ENCODE results near the gene LRRC27. TPM values are rescaled to one million over a fixed set of nuclear protein-coding genes. Genes with fewer than 3 reads are reported as not detected.

LRRC27 gene
- total RNA-seq, 2 experiments from 2014 or later = 3.3 to 3.9 TPM

DNA sequence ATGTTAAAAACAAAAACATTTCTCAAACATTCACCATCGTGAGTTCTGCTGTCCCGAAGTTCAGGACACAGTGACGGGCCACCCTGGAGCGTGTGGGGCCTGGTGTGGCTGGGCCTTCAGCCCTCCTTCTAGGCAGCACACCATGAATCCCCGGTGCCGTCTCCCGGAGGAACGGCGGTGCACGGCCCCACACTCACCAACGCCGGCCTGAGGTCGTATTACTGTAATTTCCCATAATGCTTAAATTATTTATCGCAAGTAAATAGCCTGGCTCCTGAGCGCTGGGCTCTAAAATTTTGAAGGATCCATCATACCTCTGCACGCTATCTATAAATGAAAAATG, 25.7 kb upstream of the LRRC27 start:
- H3K36me3 Mint-ChIP-seq (ENCODE audit: low read depth) = no peaks in the 10 kb centered on the region
- POLR2A ChIA-PET = no interaction called here
- peaks cover 10% of the 10 kb centered on the region for H3K4me1 Mint-ChIP-seq
- no peaks in the 10 kb centered on the region for H3K9me3 Mint-ChIP-seq
- peak overlapping the region; percentile 8 for H3K4me3 Mint-ChIP-seq
- H3K27ac Mint-ChIP-seq = no peak overlapping the region
- no peak for DNase-seq
- CTCF ChIA-PET = no interaction called here
- peaks cover 33% of the 10 kb centered on the region for H3K27me3 Mint-ChIP-seq

- Mint-ChIP-seq H3K36me3 (ENCODE audit: low read depth) (no peaks in the 10 kb centered on the region), H3K4me3 (peak overlapping the region; percentile 74), H3K9me3 (no peaks in the 10 kb centered on the region), H3K4me1 (peaks cover 10% of the 10 kb centered on the region), H3K27ac (no peak overlapping the region), H3K27me3 (peaks cover 33% of the 10 kb centered on the region)
- ChIA-PET CTCF (interaction anchor here (0.6 kb wide), 1 partner anchor 46 kb away, joined by 3 read pairs; no protein-coding TSS in a partner anchor), POLR2A (interaction anchor here (1.0 kb wide), 1 partner anchor 25 kb away, joined by 3 read pairs; the partner anchor contains the start of gene LRRC27)
- DNase-seq = peak; percentile 41
Measured at GRCh38 chr10:132306864-132307751, 24.9 kb upstream of the LRRC27 start.

GRCh38 chr10:132307823-132308586, 24.0 kb upstream of the LRRC27 start, which contains the start of gene STK32C:
Gene STK32C, minus strand, starts transcription at chr10:132307950. Its CDS starts 117 bp downstream, at chr10:132307833.
- H3K9me3 Mint-ChIP-seq = no peaks in the 10 kb centered on the region
- CTCF ChIA-PET = interaction anchor here (0.6 kb wide), 1 partner anchor 45 kb away, joined by 3 read pairs; no protein-coding TSS in a partner anchor

GRCh38 chr10:132308587-132309470, 23.2 kb upstream of the LRRC27 start:
- no peak for DNase-seq
- H3K27me3 Mint-ChIP-seq = peaks cover 35% of the 10 kb centered on the region
- H3K27ac Mint-ChIP-seq = no peak overlapping the region
- no peaks in the 10 kb centered on the region for H3K36me3 Mint-ChIP-seq (ENCODE audit: low read depth)
- H3K9me3 Mint-ChIP-seq = no peaks in the 10 kb centered on the region
- peak overlapping the region; percentile 62 for H3K4me3 Mint-ChIP-seq
- CTCF ChIA-PET = no interaction called here
- H3K4me1 Mint-ChIP-seq = peaks cover 10% of the 10 kb centered on the region
- POLR2A ChIA-PET = no interaction called here

More at GRCh38 chr10:132307823-132308586, 24.0 kb upstream of the LRRC27 start, which contains the start of gene STK32C:
- POLR2A ChIA-PET = interaction anchor here (1.0 kb wide), 1 partner anchor 24 kb away, joined by 3 read pairs; the partner anchor contains the start of gene LRRC27
- Mint-ChIP-seq H3K4me1 (peaks cover 10% of the 10 kb centered on the region), H3K27ac (no peak within 1 kb of the TSS), H3K36me3 (ENCODE audit: low read depth) (no peaks in the 10 kb centered on the region), H3K4me3 (peak within 1 kb of the TSS; percentile 75), H3K27me3 (peaks cover 33% of the 10 kb centered on the region)
- DNase-seq = peak; percentile 91

DNA sequence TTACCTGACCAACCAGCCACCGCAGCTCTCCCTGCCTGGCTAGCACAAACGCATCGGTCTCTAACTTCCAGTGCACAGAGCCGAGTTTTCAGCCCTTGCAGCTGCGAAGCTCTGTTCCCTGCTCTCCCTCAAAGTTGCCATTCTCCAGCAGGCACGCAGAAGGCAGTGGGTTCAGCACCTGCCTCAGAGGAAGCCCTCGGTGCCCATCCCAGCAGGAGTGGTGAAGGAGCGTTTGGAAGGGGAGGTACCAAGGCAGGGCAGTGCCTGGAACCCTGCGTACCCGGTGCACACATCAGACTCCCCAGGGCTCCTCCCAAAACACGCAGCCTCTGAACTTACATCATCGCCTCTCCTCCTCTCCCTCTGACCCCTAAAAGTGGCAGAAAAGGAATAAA, 22.5 kb upstream of the LRRC27 start:
- H3K36me3 Mint-ChIP-seq (ENCODE audit: low read depth) = no peaks in the 10 kb centered on the region
- no peak overlapping the region for H3K27ac Mint-ChIP-seq
- CTCF ChIA-PET = no interaction called here
- no peak overlapping the region for H3K4me3 Mint-ChIP-seq
- H3K4me1 Mint-ChIP-seq = peaks cover 10% of the 10 kb centered on the region
- POLR2A ChIA-PET = interaction anchor here (1.4 kb wide), 1 partner anchor 11 kb away, joined by 3 read pairs; no protein-coding TSS in a partner anchor
- peaks cover 2% of the 10 kb centered on the region for H3K9me3 Mint-ChIP-seq
- peaks cover 37% of the 10 kb centered on the region for H3K27me3 Mint-ChIP-seq
- DNase-seq = no peak

GRCh38 chr10:132309879-132310591, 22.0 kb upstream of the LRRC27 start:
- Mint-ChIP-seq H3K27me3 (peaks cover 39% of the 10 kb centered on the region), H3K36me3 (ENCODE audit: low read depth) (no peaks in the 10 kb centered on the region), H3K27ac (no peak overlapping the region), H3K4me3 (no peak overlapping the region), H3K4me1 (peaks cover 10% of the 10 kb centered on the region), H3K9me3 (peaks cover 2% of the 10 kb centered on the region)
- no peak for DNase-seq
- ChIA-PET POLR2A (interaction anchor here (1.4 kb wide), 1 partner anchor 10 kb away, joined by 3 read pairs; no protein-coding TSS in a partner anchor), CTCF (no interaction called here)

- Mint-ChIP-seq H3K4me3 (no peak overlapping the region), H3K27me3 (peaks cover 40% of the 10 kb centered on the region), H3K4me1 (peaks cover 10% of the 10 kb centered on the region), H3K27ac (no peak overlapping the region), H3K9me3 (peaks cover 2% of the 10 kb centered on the region), H3K36me3 (ENCODE audit: low read depth) (no peaks in the 10 kb centered on the region)
- no peak for DNase-seq
- CTCF ChIA-PET = no interaction called here
- POLR2A ChIA-PET = interaction anchor here (1.4 kb wide), 1 partner anchor 9 kb away, joined by 3 read pairs; no protein-coding TSS in a partner anchor
Measured at GRCh38 chr10:132310701-132311337, 21.2 kb upstream of the LRRC27 start.

DNA sequence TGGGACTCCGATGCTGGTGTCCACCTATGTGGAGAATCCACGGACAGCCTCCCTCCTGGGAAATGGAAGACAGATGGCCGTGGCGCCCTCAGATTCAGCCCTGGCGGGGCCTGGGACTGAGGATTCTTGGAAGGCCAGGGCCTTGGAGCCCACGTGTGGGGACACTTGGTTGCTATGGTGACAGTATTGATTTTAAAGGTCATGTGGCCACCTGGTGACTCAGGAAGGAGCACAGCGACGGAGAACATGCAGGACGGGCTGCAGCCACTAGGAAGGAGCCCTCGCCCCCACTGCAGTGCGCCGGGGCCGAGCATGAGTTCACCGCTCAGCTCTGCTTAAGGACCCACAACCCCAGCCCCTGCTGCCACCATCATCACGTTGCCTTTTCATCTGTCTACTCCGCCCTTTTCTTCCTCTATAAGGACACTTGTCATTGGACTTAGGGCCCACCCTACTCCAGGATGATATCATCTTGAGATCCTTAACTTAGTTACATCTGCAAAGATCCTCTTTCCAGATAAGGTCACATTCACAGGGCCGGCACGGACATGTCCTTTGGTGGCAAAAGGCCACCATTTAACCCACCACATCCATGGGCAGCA, 20.6 kb upstream of the LRRC27 start:
- ChIA-PET POLR2A (no interaction called here), CTCF (no interaction called here)
- Mint-ChIP-seq H3K27ac (no peak overlapping the region), H3K4me3 (no peak overlapping the region), H3K36me3 (ENCODE audit: low read depth) (no peaks in the 10 kb centered on the region), H3K4me1 (peaks cover 8% of the 10 kb centered on the region), H3K27me3 (peaks cover 34% of the 10 kb centered on the region), H3K9me3 (peaks cover 2% of the 10 kb centered on the region)
- no peak for DNase-seq

GRCh38 chr10:132313305-132313704, 18.7 kb upstream of the LRRC27 start:
- H3K27ac Mint-ChIP-seq = no peak overlapping the region
- H3K36me3 Mint-ChIP-seq (ENCODE audit: low read depth) = no peaks in the 10 kb centered on the region
- H3K4me1 Mint-ChIP-seq = peaks cover 7% of the 10 kb centered on the region
- H3K4me3 Mint-ChIP-seq = no peak overlapping the region
- peaks cover 2% of the 10 kb centered on the region for H3K9me3 Mint-ChIP-seq
- peaks cover 29% of the 10 kb centered on the region for H3K27me3 Mint-ChIP-seq
- POLR2A ChIA-PET = no interaction called here
- DNase-seq = no peak
- CTCF ChIA-PET = no interaction called here

DNA sequence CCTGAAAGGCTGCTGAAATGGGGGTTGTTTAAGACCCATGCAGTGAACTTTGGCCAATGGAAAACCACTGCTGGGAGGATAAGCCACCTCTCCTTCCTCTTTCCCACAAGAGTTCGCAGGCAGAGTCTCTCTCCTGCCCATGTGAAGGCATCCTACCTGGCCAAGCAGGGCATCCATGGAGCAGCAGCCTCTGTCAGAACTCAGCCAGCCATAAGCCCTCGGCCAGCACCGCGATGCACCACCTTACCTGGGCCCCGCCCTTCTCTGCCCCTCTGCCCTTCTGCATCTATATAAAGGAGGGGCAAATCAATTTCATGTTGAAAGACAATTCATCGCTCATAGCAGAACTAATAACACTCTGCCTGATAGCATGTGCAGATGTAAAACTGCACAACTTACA, 18.1 kb upstream of the LRRC27 start:
- H3K27ac Mint-ChIP-seq = no peak overlapping the region
- H3K4me3 Mint-ChIP-seq = no peak overlapping the region
- H3K36me3 Mint-ChIP-seq (ENCODE audit: low read depth) = no peaks in the 10 kb centered on the region
- peaks cover 10% of the 10 kb centered on the region for H3K4me1 Mint-ChIP-seq
- ChIA-PET POLR2A (no interaction called here), CTCF (no interaction called here)
- peaks cover 2% of the 10 kb centered on the region for H3K9me3 Mint-ChIP-seq
- no peak for DNase-seq
- peaks cover 29% of the 10 kb centered on the region for H3K27me3 Mint-ChIP-seq

DNA sequence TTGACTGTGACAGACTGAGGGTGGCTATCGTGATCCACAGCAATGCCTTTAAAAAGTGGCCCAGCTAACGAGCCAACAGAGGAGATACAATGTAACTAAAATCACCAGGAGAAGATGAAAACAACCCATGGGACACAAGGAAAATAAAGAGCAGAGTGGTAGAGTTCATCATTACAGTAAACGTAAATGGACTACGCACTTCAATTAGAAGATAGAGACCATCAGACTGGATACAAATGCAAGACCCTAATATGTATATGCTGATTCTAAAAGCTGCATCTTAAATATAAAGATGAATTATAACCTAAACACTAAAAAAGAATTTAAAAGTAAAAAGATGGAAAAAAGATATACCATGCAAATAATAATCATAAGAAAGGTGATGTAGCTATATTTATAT, 17.7 kb upstream of the LRRC27 start:
- Mint-ChIP-seq H3K36me3 (ENCODE audit: low read depth) (no peaks in the 10 kb centered on the region), H3K9me3 (peaks cover 2% of the 10 kb centered on the region), H3K4me3 (no peak overlapping the region), H3K27me3 (peaks cover 25% of the 10 kb centered on the region), H3K4me1 (peaks cover 8% of the 10 kb centered on the region), H3K27ac (no peak overlapping the region)
- POLR2A ChIA-PET = no interaction called here
- CTCF ChIA-PET = no interaction called here
- no peak for DNase-seq
